Measurements from ENCODE around the gene ODAM.
"Not testable (repeated sequence)": the region's sequence is repeated elsewhere in the genome, so short reads cannot be mapped to it uniquely, and the experiment has no call there.

Gene ODAM

GRCh38 chr4:70195425-70195824 lies at the start of gene ODAM:
Gene ODAM, plus strand, starts transcription at chr4:70195725. Its CDS starts 819 bp downstream, at chr4:70196544.
- no peak for DNase-seq (ENCODE audit: low read depth in 1 of 2, low spot score in 1 of 2)

- no peak for DNase-seq (ENCODE audit: low read depth in 1 of 2, low spot score in 1 of 2)
Observed at GRCh38 chr4:70151271-70151670, 44.3 kb upstream of the ODAM start.

- DNase-seq (ENCODE audit: low read depth in 1 of 2, low spot score in 1 of 2), result no peak
Observed at GRCh38 chr4:70152088-70152487, 43.4 kb upstream of the ODAM start.

GRCh38 chr4:70153937-70154336 lies 41.6 kb upstream of the ODAM start, which contains the start of gene PRR27:
Gene PRR27, plus strand, starts transcription at chr4:70154237. Its CDS starts 139 bp downstream, at chr4:70154376.
- DNase-seq (ENCODE audit: low read depth in 1 of 2, low spot score in 1 of 2), result no peak

GRCh38 chr4:70158576-70158975 lies 36.9 kb upstream of the ODAM start:
- no peak for DNase-seq (ENCODE audit: low read depth in 1 of 2, low spot score in 1 of 2)

- no peak for DNase-seq (ENCODE audit: low read depth in 1 of 2, low spot score in 1 of 2)
Observed at GRCh38 chr4:70177090-70177489, 18.4 kb upstream of the ODAM start.

GRCh38 chr4:70178075-70178660 lies 17.4 kb upstream of the ODAM start:
- DNase-seq (ENCODE audit: low read depth in 1 of 2, low spot score in 1 of 2), result no peak

- no peak for DNase-seq (ENCODE audit: low read depth in 1 of 2, low spot score in 1 of 2)
Observed at GRCh38 chr4:70179811-70180210, 15.7 kb upstream of the ODAM start.

- DNase-seq (ENCODE audit: low read depth in 1 of 2, low spot score in 1 of 2), result no peak
Observed at GRCh38 chr4:70181864-70182263, 13.7 kb upstream of the ODAM start.

GRCh38 chr4:70182517-70183167 lies 12.9 kb upstream of the ODAM start:
- DNase-seq (ENCODE audit: low read depth in 1 of 2, low spot score in 1 of 2), result no peak

GRCh38 chr4:70183168-70183939 lies 12.2 kb upstream of the ODAM start:
- no peak for DNase-seq (ENCODE audit: low read depth in 1 of 2, low spot score in 1 of 2)

GRCh38 chr4:70183940-70184246 lies 11.6 kb upstream of the ODAM start:
- no peak for DNase-seq (ENCODE audit: low read depth in 1 of 2, low spot score in 1 of 2)

- no peak for DNase-seq (ENCODE audit: low read depth in 1 of 2, low spot score in 1 of 2)
Observed at GRCh38 chr4:70187216-70187615, 8.3 kb upstream of the ODAM start.

GRCh38 chr4:70190579-70190978 lies 4.9 kb upstream of the ODAM start:
- DNase-seq (ENCODE audit: low read depth in 1 of 2, low spot score in 1 of 2), result no peak

- DNase-seq (ENCODE audit: low read depth in 1 of 2, low spot score in 1 of 2), result no peak
Observed at GRCh38 chr4:70191647-70192046, 3.9 kb upstream of the ODAM start.

- no peak for DNase-seq (ENCODE audit: low read depth in 1 of 2, low spot score in 1 of 2)
Observed at GRCh38 chr4:70192895-70193294, 2.6 kb upstream of the ODAM start.

- DNase-seq (ENCODE audit: low read depth in 1 of 2, low spot score in 1 of 2), result no peak
Observed at GRCh38 chr4:70196857-70197256, 1.3 kb downstream of the ODAM start.

GRCh38 chr4:70197842-70198241 lies 2.3 kb downstream of the ODAM start:
- no peak for DNase-seq (ENCODE audit: low read depth in 1 of 2, low spot score in 1 of 2)

- no peak for DNase-seq (ENCODE audit: low read depth in 1 of 2, low spot score in 1 of 2)
Observed at GRCh38 chr4:70203601-70204000, 8.1 kb downstream of the ODAM start.

GRCh38 chr4:70212752-70213151 lies 17.2 kb downstream of the ODAM start:
- DNase-seq (ENCODE audit: low read depth in 1 of 2, low spot score in 1 of 2), result not testable (repeated sequence)

- not testable (repeated sequence) for DNase-seq (ENCODE audit: low read depth in 1 of 2, low spot score in 1 of 2)
Observed at GRCh38 chr4:70216109-70216508, 20.6 kb downstream of the ODAM start.

GRCh38 chr4:70216550-70216949 lies 21.0 kb downstream of the ODAM start:
- DNase-seq (ENCODE audit: low read depth in 1 of 2, low spot score in 1 of 2), result not testable (repeated sequence)

Data from stimulated activated CD4-positive, alpha-beta T cell treated with anti-CD3 and anti-CD28 coated beads, Interleukin-15, amount 100 ng/mL, for 1 hour (primary cell).